Measurements from ENCODE around the gene GLT8D2. TPM values are rescaled to one million over a fixed set of nuclear protein-coding genes. Genes with fewer than 3 reads are reported as not detected.

The GLT8D2 gene
- total RNA-seq, 1 donor from 2014 or later: 1.8 TPM

- DNase-seq (ENCODE audit: low read depth): no peak
- no peak for TF ChIP-seq CTCF (IDR thresholded peaks at IDR 0.05; ENCODE audit: insufficient read depth, low read length, poor library complexity, severe bottlenecking)
These were observed 52.6 kb downstream of the GLT8D2 start for GRCh38 chr12:103997286-103997900.

GRCh38 chr12:103996595-103996994, 53.4 kb downstream of the GLT8D2 start:
- no peak for TF ChIP-seq CTCF (IDR thresholded peaks at IDR 0.05; ENCODE audit: insufficient read depth, low read length, poor library complexity, severe bottlenecking)
- H3K4me3 ChIP-seq (ENCODE audit: low read depth, low read length): no peak overlapping the region
- no peaks in the 10 kb centered on the region for H3K27me3 ChIP-seq (ENCODE audit: control insufficient read depth, insufficient read depth, low read length)
- no peaks in the 10 kb centered on the region for H3K36me3 ChIP-seq (ENCODE audit: control insufficient read depth, insufficient read depth, low read length)
- no peak for DNase-seq (ENCODE audit: low read depth)

More at GRCh38 chr12:103997286-103997900, 52.6 kb downstream of the GLT8D2 start:
- Histone ChIP-seq H3K36me3 (ENCODE audit: control insufficient read depth, insufficient read depth, low read length) (no peaks in the 10 kb centered on the region), H3K4me3 (ENCODE audit: low read depth, low read length) (no peak overlapping the region), H3K27me3 (ENCODE audit: control insufficient read depth, insufficient read depth, low read length) (no peaks in the 10 kb centered on the region)

- no peaks in the 10 kb centered on the region for H3K36me3 ChIP-seq (ENCODE audit: control insufficient read depth, insufficient read depth, low read length)
- no peak for DNase-seq (ENCODE audit: low read depth)
- no peak overlapping the region for H3K4me3 ChIP-seq (ENCODE audit: low read depth, low read length)
- no peaks in the 10 kb centered on the region for H3K27me3 ChIP-seq (ENCODE audit: control insufficient read depth, insufficient read depth, low read length)
- TF ChIP-seq CTCF (IDR thresholded peaks at IDR 0.05; ENCODE audit: insufficient read depth, low read length, poor library complexity, severe bottlenecking): no peak
These were observed 55.8 kb downstream of the GLT8D2 start for GRCh38 chr12:103994235-103994634.

GRCh38 chr12:103986829-103987228, 63.2 kb downstream of the GLT8D2 start:
- H3K36me3 ChIP-seq (ENCODE audit: control insufficient read depth, insufficient read depth, low read length): no peaks in the 10 kb centered on the region
- TF ChIP-seq CTCF (IDR thresholded peaks at IDR 0.05; ENCODE audit: insufficient read depth, low read length, poor library complexity, severe bottlenecking): no peak
- no peaks in the 10 kb centered on the region for H3K27me3 ChIP-seq (ENCODE audit: control insufficient read depth, insufficient read depth, low read length)
- DNase-seq (ENCODE audit: low read depth): no peak
- H3K4me3 ChIP-seq (ENCODE audit: low read depth, low read length): no peak overlapping the region

GRCh38 chr12:103978384-103978982, 71.5 kb downstream of the GLT8D2 start:
- peaks cover 1% of the 10 kb centered on the region for H3K36me3 ChIP-seq (ENCODE audit: control insufficient read depth, insufficient read depth, low read length)
- H3K4me3 ChIP-seq (ENCODE audit: low read depth, low read length): no peak overlapping the region
- no peak for TF ChIP-seq CTCF (IDR thresholded peaks at IDR 0.05; ENCODE audit: insufficient read depth, low read length, poor library complexity, severe bottlenecking)
- DNase-seq (ENCODE audit: low read depth): no peak
- no peaks in the 10 kb centered on the region for H3K27me3 ChIP-seq (ENCODE audit: control insufficient read depth, insufficient read depth, low read length)

- DNase-seq (ENCODE audit: low read depth): no peak
- no peak for TF ChIP-seq CTCF (IDR thresholded peaks at IDR 0.05; ENCODE audit: insufficient read depth, low read length, poor library complexity, severe bottlenecking)
- Histone ChIP-seq H3K27me3 (ENCODE audit: control insufficient read depth, insufficient read depth, low read length) (no peaks in the 10 kb centered on the region), H3K36me3 (ENCODE audit: control insufficient read depth, insufficient read depth, low read length) (peaks cover 1% of the 10 kb centered on the region), H3K4me3 (ENCODE audit: low read depth, low read length) (no peak overlapping the region)
These were observed 74.6 kb downstream of the GLT8D2 start for GRCh38 chr12:103975368-103975767.

All from kidney epithelial cell (primary cell).